Suprapubic skin (tissue), 4 donors: ENCODE results near the gene FASTK.

ENCODE experiments used
- CTCF ChIP-seq, 2 donors: fragments of 200-600 bp in 1 of 2; fragments of 450-650 bp in 1 of 2; sonication (generic) in 1 of 2; IDR thresholded peaks; one replicate each; pipeline ENCODE4 v1.5.1; 2016 to 2019; ENCODE audit warnings: antibody characterized with exemption in 2 of 2, mild to moderate bottlenecking in 1 of 2, moderate library complexity in 1 of 2
- EP300 ChIP-seq: sonication (generic); formaldehyde crosslinking; IDR thresholded peaks from one replicate; pipeline ENCODE4 v1.6.1; 2017; ENCODE audit warnings: antibody characterized with exemption
- POLR2A ChIP-seq, 2 donors: fragments of 450-650 bp; IDR thresholded peaks; one replicate each; pipeline ENCODE4 v1.6.1; 2017; ENCODE audit warnings: antibody characterized with exemption in 2 of 2, mild to moderate bottlenecking in 2 of 2, moderate library complexity in 2 of 2
- POLR2AphosphoS5 ChIP-seq, 3 donors: sonication (generic); formaldehyde crosslinking; IDR thresholded peaks; one replicate each; pipeline ENCODE4 v1.6.1; 2017; ENCODE audit warnings: antibody characterized with exemption in 3 of 3

- TF ChIP-seq POLR2AphosphoS5 (IDR thresholded peaks at IDR 0.05) (no peak), CTCF (IDR thresholded peaks at IDR 0.05) (no peak), POLR2A (IDR thresholded peaks at IDR 0.05) (no peak), EP300 (no peak)
Measured at GRCh38 chr7:151083071-151083823, 2.6 kb upstream of the FASTK start, which contains the start of gene TMUB1.
